HCT116 (cell line): ENCODE measurements around the gene PNMA6E. TPM values are rescaled to one million over a fixed set of nuclear protein-coding genes. Genes with fewer than 3 reads are reported as not detected.

Experiments used
- ATAC-seq: fragments of 200-7000 bp; cut with Tn5 transposase; 2 replicates; pipeline ENCODE4 v1.9.1; 2020; ENCODE audit warnings: mild to moderate bottlenecking, moderate library complexity
- BruUV-seq: library from RNA; stranded (reverse); fragments of 400-500 nt; replicated peaks from 2 replicates; lab custom pipeline; 2021; lab: Mats Ljungman, UMichigan
- CTCF ChIA-PET: fragments of 300-600 bp; sonication (Branson Sonifier 250); formaldehyde crosslinking; loops from one replicate; lab custom pipeline; 2021; ENCODE audit warnings: antibody characterized with exemption; lab: Charles Lee
- POLR2A ChIA-PET: fragments of 300-600, 350-600 bp; sonication (Branson Sonifier 250); formaldehyde crosslinking; loops from one replicate; lab custom pipeline; 2021; ENCODE audit warnings: antibody characterized with exemption; lab: Charles Lee
- RAD21 ChIA-PET, 2 experiments: fragments of 300-600 bp; sonication (Branson Sonifier 250); formaldehyde crosslinking; loops; one replicate each; lab custom pipeline; 2023; ENCODE audit warnings: low total read pairs in 2 of 2; ENCODE audit not compliant: uncharacterized antibody in 2 of 2, unreplicated experiment in 2 of 2, low non-redundant PET in 1 of 2; lab: Charles Lee
- DNase-seq: peaks from one replicate; pipeline ENCODE4 v3.0.0-alpha.2; 2010; ENCODE audit warnings: low read depth, low spot score
- H2AFZ ChIP-seq: fragments of 200-600 bp; shearing (Covaris generic), sonication (generic); 2 replicates; pipeline ENCODE4 v1.6.1; 2017; ENCODE audit warnings: low read depth, mixed run types, mixed read lengths, antibody characterized with exemption, low read length; ENCODE audit not compliant: poor library complexity, severe bottlenecking
- H3K27ac ChIP-seq: 2 replicates; pipeline ENCODE4 v1.5.1; 2012; ENCODE audit warnings: low read depth, low read length
- H3K27me3 ChIP-seq: fragments of 200-600 bp; sonication (generic); 2 replicates; pipeline ENCODE4 v1.6.1; 2016; ENCODE audit warnings: mixed run types, low read length, mixed read lengths; ENCODE audit not compliant: insufficient read depth
- H3K36me3 ChIP-seq, 2 experiments: fragments of 200-500 bp in 1 of 2; fragments of 200-600 bp in 1 of 2; sonication (Bioruptor generic) in 1 of 2; sonication (generic) in 1 of 2; 2 replicates each; pipeline versions ENCODE4 v1.5.1 to v1.6.1; 2014 to 2016; ENCODE audit warnings: low read length in 2 of 2, inconsistent platforms in 1 of 2, mixed read lengths in 1 of 2, mixed run types in 1 of 2; ENCODE audit not compliant: insufficient read depth in 2 of 2, control insufficient read depth in 1 of 2
- H3K4me1 ChIP-seq, 2 experiments: fragments of 200-600 bp in 1 of 2; sonication (generic) in 1 of 2; 2 replicates each; pipeline versions ENCODE4 v1.5.1 to v1.6.1; 2012 to 2017; ENCODE audit warnings: low read length in 2 of 2, inconsistent platforms in 1 of 2, mild to moderate bottlenecking in 1 of 2, mixed read lengths in 1 of 2, mixed run types in 1 of 2, moderate library complexity in 1 of 2; ENCODE audit not compliant: insufficient read depth in 2 of 2, control insufficient read depth in 1 of 2
- H3K4me2 ChIP-seq: fragments of 200-600 bp; sonication (generic); 2 replicates; pipeline ENCODE4 v1.6.1; 2017; ENCODE audit warnings: mixed run types, low read length, mixed read lengths
- H3K4me3 ChIP-seq, 2 experiments: fragments of 200-600 bp in 1 of 2; sonication (generic) in 1 of 2; replicated peaks in 1 of 2; 2 replicates each; pipeline ENCODE4 v1.5.1; 2011 to 2016; ENCODE audit warnings: low read length in 2 of 2, control low read depth in 1 of 2, low read depth in 1 of 2, mild to moderate bottlenecking in 1 of 2, mixed read lengths in 1 of 2, mixed run types in 1 of 2
- H3K79me2 ChIP-seq: fragments of 200-600 bp; sonication (generic); 2 replicates; pipeline ENCODE4 v1.6.1; 2017; ENCODE audit warnings: mild to moderate bottlenecking, mixed run types, low read length, moderate library complexity, mixed read lengths; ENCODE audit not compliant: insufficient read depth
- H3K9ac ChIP-seq: fragments of 200-600 bp; sonication (generic); 2 replicates; pipeline ENCODE4 v1.6.1; 2016; ENCODE audit warnings: low read length, mixed read lengths
- H3K9me2 ChIP-seq: fragments of 200-600 bp; sonication (generic), shearing (Covaris generic); 2 replicates; pipeline ENCODE4 v1.6.1; 2017; ENCODE audit warnings: mixed run types, mild to moderate bottlenecking, moderate library complexity; ENCODE audit not compliant: insufficient read depth
- H3K9me3 ChIP-seq, 2 experiments: fragments of 200-500 bp in 1 of 2; fragments of 200-600 bp in 1 of 2; sonication (Bioruptor generic) in 1 of 2; sonication (generic) in 1 of 2; 2 replicates each; pipeline ENCODE4 v1.6.1; 2014 to 2017; ENCODE audit warnings: low read length in 2 of 2, mixed read lengths in 2 of 2, inconsistent platforms in 1 of 2, low read depth in 1 of 2, mild to moderate bottlenecking in 1 of 2, mixed run types in 1 of 2, moderate library complexity in 1 of 2; ENCODE audit not compliant: control insufficient read depth in 1 of 2, insufficient read depth in 1 of 2
- H4K20me1 ChIP-seq: fragments of 200-600 bp; sonication (generic), shearing (Covaris generic); 2 replicates; pipeline ENCODE4 v1.6.1; 2017; ENCODE audit warnings: mixed run types, mild to moderate bottlenecking, moderate library complexity; ENCODE audit not compliant: insufficient read depth
- CEBPB ChIP-seq: IDR thresholded peaks from 2 replicates; pipeline ENCODE4 v1.6.1; 2012; ENCODE audit warnings: low read depth
- EGR1 ChIP-seq: IDR thresholded peaks from 2 replicates; pipeline ENCODE4 v1.6.1; 2012; ENCODE audit warnings: low read depth
- EZH2 ChIP-seq: fragments of 200-600 bp; sonication (generic); IDR thresholded peaks from 2 replicates; pipeline ENCODE4 v1.6.1; 2017; ENCODE audit warnings: antibody characterized with exemption, mixed run types
- EZH2phosphoT487 ChIP-seq: fragments of 200-600 bp; IDR thresholded peaks from 2 replicates; pipeline ENCODE4 v1.6.1; 2018; ENCODE audit warnings: antibody characterized with exemption, borderline replicate concordance
- MAX ChIP-seq: IDR thresholded peaks from 2 replicates; pipeline ENCODE4 v1.6.1; 2012
- POLR2A ChIP-seq: IDR thresholded peaks from 2 replicates; pipeline ENCODE4 v1.7.0; 2011; ENCODE audit warnings: borderline replicate concordance; ENCODE audit not compliant: insufficient read depth, insufficient read length; ENCODE audit errors: extremely low read depth
- POLR2AphosphoS5 ChIP-seq: IDR thresholded peaks from 2 replicates; pipeline ENCODE4 v1.6.1; 2011; ENCODE audit warnings: mild to moderate bottlenecking, low read depth, low read length, moderate library complexity
- RAD21 ChIP-seq: IDR thresholded peaks from 2 replicates; pipeline ENCODE4 v1.6.1; 2012; ENCODE audit warnings: low read depth, mild to moderate bottlenecking
- SP1 ChIP-seq: IDR thresholded peaks from 2 replicates; pipeline ENCODE4 v1.6.1; 2012; ENCODE audit warnings: low read depth
- TCF7L2 ChIP-seq: IDR thresholded peaks from 2 replicates; pipeline ENCODE4 v1.7.0; 2011; ENCODE audit warnings: borderline replicate concordance, inconsistent platforms; ENCODE audit not compliant: insufficient read depth, insufficient read length; ENCODE audit errors: extremely low read depth
- YY1 ChIP-seq: IDR thresholded peaks from 2 replicates; pipeline ENCODE4 v1.6.1; 2011; ENCODE audit warnings: low read length, low read depth, moderate library complexity, mild to moderate bottlenecking; ENCODE audit not compliant: insufficient replicate concordance; ENCODE audit errors: extremely low read depth
- ZFX ChIP-seq: fragments of 450-650 bp; IDR thresholded peaks from 2 replicates; pipeline ENCODE4 v1.6.1; 2017
- intact Hi-C: fragments of 100-400 bp; cut with micrococcal nuclease; formaldehyde crosslinking; loops from 2 replicates; pipeline ENCODE4 v1.10.0; 2022
- total RNA-seq: library from RNA; stranded (reverse); gene quantifications from one replicate; pipeline ENCODE4 v1.2.1, GENCODE V29; 2021; ENCODE audit not compliant: unreplicated experiment

PNMA6E gene
- total RNA-seq, 1 experiment from 2014 or later = not detected

- no peak for ATAC-seq
- Histone ChIP-seq H3K9me3 (no peaks in the 10 kb centered on the region), H3K36me3 (no peaks in the 10 kb centered on the region), H3K4me1 (no peaks in the 10 kb centered on the region), H2AFZ (no peak overlapping the region), H3K79me2 (no peaks in the 10 kb centered on the region), H3K9ac (no peak overlapping the region), H3K4me3 (no peak overlapping the region), H3K27me3 (no peaks in the 10 kb centered on the region), H3K27ac (no peak overlapping the region), H3K9me2 (no peaks in the 10 kb centered on the region), H3K4me2 (no peak overlapping the region), H4K20me1 (no peaks in the 10 kb centered on the region)
- no peak for DNase-seq
- ChIA-PET POLR2A (no interaction called here), CTCF (no interaction called here), RAD21 (no interaction called here)
- TF ChIP-seq POLR2AphosphoS5 = no peak
- no peak for TF ChIP-seq EZH2
- no peak for TF ChIP-seq EGR1
- no peak for TF ChIP-seq ZFX
- no peak for TF ChIP-seq SP1
- no peak for TF ChIP-seq EZH2phosphoT487
- no peak for TF ChIP-seq TCF7L2
- TF ChIP-seq YY1 = no peak
- no peak for TF ChIP-seq RAD21
- no peak for TF ChIP-seq MAX
- TF ChIP-seq POLR2A = no peak
- no peak for TF ChIP-seq CEBPB
- BruUV-seq = no TSS peak
- intact Hi-C loops = no loop called here
These were observed 19.2 kb downstream of the PNMA6E start for GRCh38 chrX:153381684-153382532.
